K562 (cell line): ENCODE results near the gene NPAS3. TPM values are rescaled to one million over a fixed set of nuclear protein-coding genes. Genes with fewer than 3 reads are reported as not detected.

Experiments used
- ATAC-seq: fragments of 200-7000 bp; cut with Tn5 transposase; 3 replicates; pipeline ENCODE4 v1.9.1; 2020; ENCODE audit warnings: moderate library complexity
- BruUV-seq: library from RNA; stranded (reverse); fragments of 400-500 nt; replicated peaks from 2 replicates; lab custom pipeline; 2021; lab: Mats Ljungman, UMichigan
- CTCF ChIA-PET: fragments of 300-600 bp; formaldehyde crosslinking; extraction: SDS; loops from one replicate; lab custom pipeline; 2021; ENCODE audit warnings: low intra/inter-chr PET ratio; lab: Yijun Ruan, JAX
- POLR2A ChIA-PET: fragments of 300-600, 350-650 bp; sonication (Branson Sonifier 250); formaldehyde crosslinking; extraction: SDS; loops from one replicate; lab custom pipeline; 2021; ENCODE audit warnings: antibody characterized with exemption, inconsistent platforms; lab: Yijun Ruan, JAX
- DNase-seq, 4 experiments: peaks; one replicate each; pipeline versions ENCODE4 v3.0.0 to v3.0.0-alpha.2; 2011 to 2018; ENCODE audit warnings: low spot score in 3 of 4, mixed read lengths in 3 of 4; ENCODE audit errors: extremely low read depth in 1 of 4
- FAIRE-seq: peaks from 2 replicates; lab custom pipeline; 2011; peaks lifted over from hg19 to GRCh38; lab: Jason Lieb, UNC
- H2AFZ ChIP-seq: 2 replicates; pipeline ENCODE4 v1.6.0; 2011; ENCODE audit warnings: low read depth, low read length, control low read depth, inconsistent platforms
- H3K27ac ChIP-seq: fragments of 200-600 bp; 3 replicates; pipeline ENCODE4 v1.8.0; 2011; ENCODE audit warnings: low read depth, mild to moderate bottlenecking, control low read depth, inconsistent platforms, low read length, moderate library complexity, mixed read lengths; ENCODE audit errors: extremely low read depth
- H3K27me3 ChIP-seq, 2 experiments: fragments of 300-600 bp in 1 of 2; 2 replicates in 1 of 2; 3 replicates in 1 of 2; pipeline versions ENCODE4 v1.6.0 to v1.8.0; 2011; ENCODE audit warnings: inconsistent platforms in 2 of 2, low read length in 2 of 2, mild to moderate bottlenecking in 1 of 2, mixed read lengths in 1 of 2, moderate library complexity in 1 of 2; ENCODE audit not compliant: control insufficient read depth in 2 of 2, insufficient read depth in 2 of 2
- H3K36me3 ChIP-seq: fragments of 300-600 bp; 3 replicates; pipeline ENCODE4 v1.8.0; 2011; ENCODE audit warnings: mild to moderate bottlenecking, low read length, inconsistent platforms; ENCODE audit not compliant: control insufficient read depth, insufficient read depth
- H3K4me1 ChIP-seq, 2 experiments: fragments of 200-600 bp in 1 of 2; replicated peaks in 1 of 2; 2 replicates in 1 of 2; 3 replicates in 1 of 2; pipeline versions ENCODE4 v1.5.1 to v1.8.0; 2011; ENCODE audit warnings: inconsistent platforms in 2 of 2, low read length in 2 of 2, mild to moderate bottlenecking in 1 of 2, mixed read lengths in 1 of 2, moderate library complexity in 1 of 2; ENCODE audit not compliant: control insufficient read depth in 2 of 2, insufficient read depth in 2 of 2
- H3K4me2 ChIP-seq: 2 replicates; pipeline ENCODE4 v1.6.1; 2011; ENCODE audit warnings: low read length, control low read depth, inconsistent platforms, mixed read lengths; ENCODE audit not compliant: insufficient read depth
- H3K4me3 ChIP-seq: fragments of 200-600 bp; sonication (generic), shearing (Covaris generic); 2 replicates; pipeline ENCODE4 v1.5.1; 2016; ENCODE audit warnings: control low read depth, inconsistent platforms
- H3K79me2 ChIP-seq: fragments of 200-600 bp; 3 replicates; pipeline ENCODE4 v1.8.0; 2011; ENCODE audit warnings: low read length, inconsistent platforms; ENCODE audit not compliant: control insufficient read depth, insufficient read depth
- H3K9ac ChIP-seq, 2 experiments: 2 replicates each; pipeline versions ENCODE4 v1.6.0 to v1.6.1; 2011; ENCODE audit warnings: low read depth in 2 of 2, low read length in 2 of 2, control low read depth in 1 of 2, inconsistent platforms in 1 of 2, mild to moderate bottlenecking in 1 of 2, mixed read lengths in 1 of 2; ENCODE audit not compliant: insufficient read depth in 1 of 2
- H3K9me1 ChIP-seq: one replicate; pipeline ENCODE4 v1.6.0; 2011; ENCODE audit warnings: inconsistent platforms, mild to moderate bottlenecking, low read length, moderate library complexity; ENCODE audit not compliant: control insufficient read depth, insufficient read depth
- H3K9me3 ChIP-seq: replicated peaks from 2 replicates; pipeline ENCODE4 v1.5.1; 2011; ENCODE audit warnings: low read depth, low read length, inconsistent platforms; ENCODE audit not compliant: control insufficient read depth, insufficient read depth
- H4K20me1 ChIP-seq: replicated peaks from 2 replicates; pipeline ENCODE4 v1.6.1; 2011; ENCODE audit warnings: low read length, inconsistent platforms, mixed read lengths; ENCODE audit not compliant: control insufficient read depth, insufficient read depth
- DPF2 ChIP-seq: fragments of 450-650 bp; IDR thresholded peaks from 2 replicates; pipeline ENCODE4 v1.6.1; 2016
- WGBS: fragments of 100-300 bp; shearing (Covaris generic); methylation state at CpG from one replicate; pipeline ENCODE4 v1.1.6; 2016; ENCODE audit warnings: low coverage, mixed read lengths; ENCODE audit not compliant: insufficient coverage; ENCODE audit errors: missing lambda C conversion rate; 5-methylcytosine and 5-hydroxymethylcytosine counted together
- in situ Hi-C: fragments of 300-500 bp; cut with MboI; formaldehyde crosslinking; loops from 4 replicates; pipeline ENCODE4 v1.15.0; 2018; ENCODE audit warnings: inconsistent platforms, mixed read lengths
- intact Hi-C: fragments of 100-400 bp; cut with micrococcal nuclease; formaldehyde crosslinking; loops from 2 replicates; pipeline ENCODE4 v1.14.2; 2022
- polyA plus RNA-seq, 8 experiments: library from polyadenylated mRNA; depleted of rRNA in 4 of 8; stranded (reverse) in 5 of 8; unstranded in 3 of 8; fragments of >200 nt; fragmentation: Nextera tagmentation in 2 of 8; fragmentation: Illumina TruSeq in 1 of 8; extraction: Ambion mirVana in 2 of 8; extraction: Trizol in 1 of 8; gene quantifications; 2 replicates each; pipeline versions ENCODE4 v1.2.1 to v1.2.3, GENCODE V29; 2011 to 2014; ENCODE audit warnings: inconsistent platforms in 1 of 8, missing spikeins in 1 of 8
- total RNA-seq, 7 experiments: library from RNA; depleted of rRNA in 6 of 7; stranded (reverse); fragments of >200 nt in 6 of 7; fragmentation: Illumina TruSeq in 2 of 7; extraction: Trizol in 2 of 7; gene quantifications; 2 replicates each; pipeline versions ENCODE4 v1.2.1 to v1.2.3, GENCODE V29; 2011 to 2021; ENCODE audit warnings: low replicate concordance in 1 of 7
- TF ChIP-seq, protein P1 (sequence below): sonication (generic); formaldehyde crosslinking; IDR thresholded peaks from 2 replicates; pipeline ENCODE4 v1.8.0; 2022; ENCODE audit warnings: mild to moderate bottlenecking, missing genetic modification reagents
- TF ChIP-seq, protein P2 (sequence below), 2 experiments: fragments of 450-650 bp in 1 of 2; sonication (generic) in 1 of 2; formaldehyde crosslinking in 1 of 2; IDR thresholded peaks in 1 of 2; conservative IDR thresholded peaks in 1 of 2; 2 replicates each; pipeline versions ENCODE4 v1.6.1 to v1.8.1; 2016 to 2023; ENCODE audit warnings: mild to moderate bottlenecking in 2 of 2, moderate library complexity in 2 of 2, inconsistent platforms in 1 of 2, missing genetic modification reagents in 1 of 2
- TF ChIP-seq, protein P3 (sequence below): fragments of 250-450 bp; sonication (Bioruptor Pico); IDR thresholded peaks from 2 replicates; pipeline ENCODE4 v1.4.0; 2020; ENCODE audit warnings: mild to moderate bottlenecking, moderate library complexity, borderline replicate concordance

NPAS3 gene
- total and polyA plus RNA-seq, 9 of the 15 experiments (the other 6 are each of a cell fraction or from before 2014, with no cell fraction given), result 0.04 TPM; not detected in 8

DNA sequence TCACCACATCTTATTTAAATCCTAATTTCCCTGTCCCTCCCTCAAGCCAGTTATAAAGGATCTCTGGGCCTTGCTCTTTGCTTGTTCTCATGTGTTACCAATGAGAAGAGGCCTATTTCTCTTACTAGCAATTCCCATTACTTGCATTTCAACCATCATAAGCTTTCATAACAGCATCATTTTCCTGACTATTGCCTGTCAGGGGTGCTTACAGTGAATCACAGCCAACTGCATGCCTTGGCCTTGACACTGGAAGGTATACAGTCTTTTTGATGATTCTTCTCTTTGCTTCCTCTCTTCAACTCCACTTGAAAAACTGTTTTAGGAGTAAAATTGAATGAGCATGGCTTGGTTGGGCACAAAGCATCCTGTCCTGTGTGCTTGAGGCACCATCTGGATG is 127.0 kb downstream of the NPAS3 start (continued):
- TF ChIP-seq, protein P1, sequence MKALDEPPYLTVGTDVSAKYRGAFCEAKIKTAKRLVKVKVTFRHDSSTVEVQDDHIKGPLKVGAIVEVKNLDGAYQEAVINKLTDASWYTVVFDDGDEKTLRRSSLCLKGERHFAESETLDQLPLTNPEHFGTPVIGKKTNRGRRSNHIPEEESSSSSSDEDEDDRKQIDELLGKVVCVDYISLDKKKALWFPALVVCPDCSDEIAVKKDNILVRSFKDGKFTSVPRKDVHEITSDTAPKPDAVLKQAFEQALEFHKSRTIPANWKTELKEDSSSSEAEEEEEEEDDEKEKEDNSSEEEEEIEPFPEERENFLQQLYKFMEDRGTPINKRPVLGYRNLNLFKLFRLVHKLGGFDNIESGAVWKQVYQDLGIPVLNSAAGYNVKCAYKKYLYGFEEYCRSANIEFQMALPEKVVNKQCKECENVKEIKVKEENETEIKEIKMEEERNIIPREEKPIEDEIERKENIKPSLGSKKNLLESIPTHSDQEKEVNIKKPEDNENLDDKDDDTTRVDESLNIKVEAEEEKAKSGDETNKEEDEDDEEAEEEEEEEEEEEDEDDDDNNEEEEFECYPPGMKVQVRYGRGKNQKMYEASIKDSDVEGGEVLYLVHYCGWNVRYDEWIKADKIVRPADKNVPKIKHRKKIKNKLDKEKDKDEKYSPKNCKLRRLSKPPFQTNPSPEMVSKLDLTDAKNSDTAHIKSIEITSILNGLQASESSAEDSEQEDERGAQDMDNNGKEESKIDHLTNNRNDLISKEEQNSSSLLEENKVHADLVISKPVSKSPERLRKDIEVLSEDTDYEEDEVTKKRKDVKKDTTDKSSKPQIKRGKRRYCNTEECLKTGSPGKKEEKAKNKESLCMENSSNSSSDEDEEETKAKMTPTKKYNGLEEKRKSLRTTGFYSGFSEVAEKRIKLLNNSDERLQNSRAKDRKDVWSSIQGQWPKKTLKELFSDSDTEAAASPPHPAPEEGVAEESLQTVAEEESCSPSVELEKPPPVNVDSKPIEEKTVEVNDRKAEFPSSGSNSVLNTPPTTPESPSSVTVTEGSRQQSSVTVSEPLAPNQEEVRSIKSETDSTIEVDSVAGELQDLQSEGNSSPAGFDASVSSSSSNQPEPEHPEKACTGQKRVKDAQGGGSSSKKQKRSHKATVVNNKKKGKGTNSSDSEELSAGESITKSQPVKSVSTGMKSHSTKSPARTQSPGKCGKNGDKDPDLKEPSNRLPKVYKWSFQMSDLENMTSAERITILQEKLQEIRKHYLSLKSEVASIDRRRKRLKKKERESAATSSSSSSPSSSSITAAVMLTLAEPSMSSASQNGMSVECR, result no peak
- TF ChIP-seq DPF2, result no peak

DNA sequence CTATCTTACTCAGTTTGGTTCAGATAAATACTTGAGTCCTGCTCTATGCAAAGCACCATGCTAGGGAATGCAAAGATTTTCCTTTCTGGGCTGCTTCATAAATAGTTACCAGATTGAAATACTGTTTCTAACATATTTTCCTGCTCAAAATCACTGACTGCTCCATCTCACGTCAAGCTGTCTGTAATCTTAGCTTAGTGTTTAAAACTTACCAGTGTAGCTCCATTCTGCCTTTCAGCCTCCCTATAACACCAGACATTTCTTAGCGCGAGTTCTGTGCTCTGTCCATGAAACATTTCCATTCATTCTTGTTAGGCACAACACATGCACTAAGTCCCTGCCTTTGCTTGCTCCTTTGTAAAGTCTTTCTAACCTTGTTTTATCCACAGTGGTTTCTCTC is 129.4 kb downstream of the NPAS3 start:
- TF ChIP-seq, protein P2, sequence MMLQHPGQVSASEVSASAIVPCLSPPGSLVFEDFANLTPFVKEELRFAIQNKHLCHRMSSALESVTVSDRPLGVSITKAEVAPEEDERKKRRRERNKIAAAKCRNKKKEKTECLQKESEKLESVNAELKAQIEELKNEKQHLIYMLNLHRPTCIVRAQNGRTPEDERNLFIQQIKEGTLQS (IDR thresholded peaks at IDR 0.05), result no peak
- TF ChIP-seq, protein P2 (CRISPR knock-in tag; conservative IDR thresholded peaks at IDR 0.05), result no peak
- TF ChIP-seq, protein P3, sequence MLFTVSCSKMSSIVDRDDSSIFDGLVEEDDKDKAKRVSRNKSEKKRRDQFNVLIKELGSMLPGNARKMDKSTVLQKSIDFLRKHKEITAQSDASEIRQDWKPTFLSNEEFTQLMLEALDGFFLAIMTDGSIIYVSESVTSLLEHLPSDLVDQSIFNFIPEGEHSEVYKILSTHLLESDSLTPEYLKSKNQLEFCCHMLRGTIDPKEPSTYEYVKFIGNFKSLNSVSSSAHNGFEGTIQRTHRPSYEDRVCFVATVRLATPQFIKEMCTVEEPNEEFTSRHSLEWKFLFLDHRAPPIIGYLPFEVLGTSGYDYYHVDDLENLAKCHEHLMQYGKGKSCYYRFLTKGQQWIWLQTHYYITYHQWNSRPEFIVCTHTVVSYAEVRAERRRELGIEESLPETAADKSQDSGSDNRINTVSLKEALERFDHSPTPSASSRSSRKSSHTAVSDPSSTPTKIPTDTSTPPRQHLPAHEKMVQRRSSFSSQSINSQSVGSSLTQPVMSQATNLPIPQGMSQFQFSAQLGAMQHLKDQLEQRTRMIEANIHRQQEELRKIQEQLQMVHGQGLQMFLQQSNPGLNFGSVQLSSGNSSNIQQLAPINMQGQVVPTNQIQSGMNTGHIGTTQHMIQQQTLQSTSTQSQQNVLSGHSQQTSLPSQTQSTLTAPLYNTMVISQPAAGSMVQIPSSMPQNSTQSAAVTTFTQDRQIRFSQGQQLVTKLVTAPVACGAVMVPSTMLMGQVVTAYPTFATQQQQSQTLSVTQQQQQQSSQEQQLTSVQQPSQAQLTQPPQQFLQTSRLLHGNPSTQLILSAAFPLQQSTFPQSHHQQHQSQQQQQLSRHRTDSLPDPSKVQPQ (CRISPR knock-in tag), result no peak
- ChIA-PET CTCF (no interaction called here), POLR2A (no interaction called here)
- H2AFZ ChIP-seq, result no peak overlapping the region
- no TSS peak for BruUV-seq
- no peak overlapping the region for H3K4me3 ChIP-seq
- no peaks in the 10 kb centered on the region for H3K79me2 ChIP-seq
- H3K27ac ChIP-seq, result no peak overlapping the region
- no peaks in the 10 kb centered on the region for H3K36me3 ChIP-seq
- H3K9ac ChIP-seq, result no peak overlapping the region
- H3K4me2 ChIP-seq, result no peak overlapping the region
- H3K27me3 ChIP-seq, result no peaks in the 10 kb centered on the region
- H3K9me3 ChIP-seq, result no peaks in the 10 kb centered on the region
- ATAC-seq, result no peak
- no peak for FAIRE-seq
- H3K9me1 ChIP-seq, result no peaks in the 10 kb centered on the region
- DNase-seq, result no peak
- intact Hi-C loops (no loop called here), in situ Hi-C loops (no loop called here)
- WGBS, result 0% methylated on average over 3 of the region's 3 CpGs
- no peaks in the 10 kb centered on the region for H4K20me1 ChIP-seq
- no peaks in the 10 kb centered on the region for H3K4me1 ChIP-seq
